HCT116 (cell line): Measurements from ENCODE around the gene DYNLRB1. TPM values are rescaled to one million over a fixed set of nuclear protein-coding genes. Genes with fewer than 3 reads are reported as not detected.

Experiments
- ATAC-seq: fragments of 200-7000 bp; cut with Tn5 transposase; 2 replicates; pipeline ENCODE4 v1.9.1; 2020; ENCODE audit warnings: mild to moderate bottlenecking, moderate library complexity
- BruUV-seq: library from RNA; stranded (reverse); fragments of 400-500 nt; replicated peaks from 2 replicates; lab custom pipeline; 2021; lab: Mats Ljungman, UMichigan
- CTCF ChIA-PET: fragments of 300-600 bp; sonication (Branson Sonifier 250); formaldehyde crosslinking; loops from one replicate; lab custom pipeline; 2021; ENCODE audit warnings: antibody characterized with exemption; lab: Charles Lee
- POLR2A ChIA-PET: fragments of 300-600, 350-600 bp; sonication (Branson Sonifier 250); formaldehyde crosslinking; loops from one replicate; lab custom pipeline; 2021; ENCODE audit warnings: antibody characterized with exemption; lab: Charles Lee
- RAD21 ChIA-PET, 2 experiments: fragments of 300-600 bp; sonication (Branson Sonifier 250); formaldehyde crosslinking; loops; one replicate each; lab custom pipeline; 2023; ENCODE audit warnings: low total read pairs in 2 of 2; ENCODE audit not compliant: uncharacterized antibody in 2 of 2, unreplicated experiment in 2 of 2, low non-redundant PET in 1 of 2; lab: Charles Lee
- DNase-seq: peaks from one replicate; pipeline ENCODE4 v3.0.0-alpha.2; 2010; ENCODE audit warnings: low read depth, low spot score
- H2AFZ ChIP-seq: fragments of 200-600 bp; shearing (Covaris generic), sonication (generic); 2 replicates; pipeline ENCODE4 v1.6.1; 2017; ENCODE audit warnings: low read depth, mixed run types, mixed read lengths, antibody characterized with exemption, low read length; ENCODE audit not compliant: poor library complexity, severe bottlenecking
- H3K27ac ChIP-seq: 2 replicates; pipeline ENCODE4 v1.5.1; 2012; ENCODE audit warnings: low read depth, low read length
- H3K27me3 ChIP-seq: fragments of 200-600 bp; sonication (generic); 2 replicates; pipeline ENCODE4 v1.6.1; 2016; ENCODE audit warnings: mixed run types, low read length, mixed read lengths; ENCODE audit not compliant: insufficient read depth
- H3K36me3 ChIP-seq, 2 experiments: fragments of 200-500 bp in 1 of 2; fragments of 200-600 bp in 1 of 2; sonication (Bioruptor generic) in 1 of 2; sonication (generic) in 1 of 2; 2 replicates each; pipeline versions ENCODE4 v1.5.1 to v1.6.1; 2014 to 2016; ENCODE audit warnings: low read length in 2 of 2, inconsistent platforms in 1 of 2, mixed read lengths in 1 of 2, mixed run types in 1 of 2; ENCODE audit not compliant: insufficient read depth in 2 of 2, control insufficient read depth in 1 of 2
- H3K4me1 ChIP-seq, 2 experiments: fragments of 200-600 bp in 1 of 2; sonication (generic) in 1 of 2; 2 replicates each; pipeline versions ENCODE4 v1.5.1 to v1.6.1; 2012 to 2017; ENCODE audit warnings: low read length in 2 of 2, inconsistent platforms in 1 of 2, mild to moderate bottlenecking in 1 of 2, mixed read lengths in 1 of 2, mixed run types in 1 of 2, moderate library complexity in 1 of 2; ENCODE audit not compliant: insufficient read depth in 2 of 2, control insufficient read depth in 1 of 2
- H3K4me2 ChIP-seq: fragments of 200-600 bp; sonication (generic); 2 replicates; pipeline ENCODE4 v1.6.1; 2017; ENCODE audit warnings: mixed run types, low read length, mixed read lengths
- H3K4me3 ChIP-seq, 2 experiments: fragments of 200-600 bp in 1 of 2; sonication (generic) in 1 of 2; replicated peaks in 1 of 2; 2 replicates each; pipeline ENCODE4 v1.5.1; 2011 to 2016; ENCODE audit warnings: low read length in 2 of 2, control low read depth in 1 of 2, low read depth in 1 of 2, mild to moderate bottlenecking in 1 of 2, mixed read lengths in 1 of 2, mixed run types in 1 of 2
- H3K79me2 ChIP-seq: fragments of 200-600 bp; sonication (generic); 2 replicates; pipeline ENCODE4 v1.6.1; 2017; ENCODE audit warnings: mild to moderate bottlenecking, mixed run types, low read length, moderate library complexity, mixed read lengths; ENCODE audit not compliant: insufficient read depth
- H3K9ac ChIP-seq: fragments of 200-600 bp; sonication (generic); 2 replicates; pipeline ENCODE4 v1.6.1; 2016; ENCODE audit warnings: low read length, mixed read lengths
- H3K9me2 ChIP-seq: fragments of 200-600 bp; sonication (generic), shearing (Covaris generic); 2 replicates; pipeline ENCODE4 v1.6.1; 2017; ENCODE audit warnings: mixed run types, mild to moderate bottlenecking, moderate library complexity; ENCODE audit not compliant: insufficient read depth
- H3K9me3 ChIP-seq, 2 experiments: fragments of 200-500 bp in 1 of 2; fragments of 200-600 bp in 1 of 2; sonication (Bioruptor generic) in 1 of 2; sonication (generic) in 1 of 2; 2 replicates each; pipeline ENCODE4 v1.6.1; 2014 to 2017; ENCODE audit warnings: low read length in 2 of 2, mixed read lengths in 2 of 2, inconsistent platforms in 1 of 2, low read depth in 1 of 2, mild to moderate bottlenecking in 1 of 2, mixed run types in 1 of 2, moderate library complexity in 1 of 2; ENCODE audit not compliant: control insufficient read depth in 1 of 2, insufficient read depth in 1 of 2
- H4K20me1 ChIP-seq: fragments of 200-600 bp; sonication (generic), shearing (Covaris generic); 2 replicates; pipeline ENCODE4 v1.6.1; 2017; ENCODE audit warnings: mixed run types, mild to moderate bottlenecking, moderate library complexity; ENCODE audit not compliant: insufficient read depth
- CBX3 ChIP-seq: IDR thresholded peaks from 2 replicates; pipeline ENCODE4 v1.6.1; 2012; ENCODE audit warnings: low read depth
- EGR1 ChIP-seq: IDR thresholded peaks from 2 replicates; pipeline ENCODE4 v1.6.1; 2012; ENCODE audit warnings: low read depth
- ELF1 ChIP-seq: IDR thresholded peaks from 2 replicates; pipeline ENCODE4 v1.6.1; 2012; ENCODE audit warnings: low read depth, borderline replicate concordance
- EZH2 ChIP-seq: fragments of 200-600 bp; sonication (generic); IDR thresholded peaks from 2 replicates; pipeline ENCODE4 v1.6.1; 2017; ENCODE audit warnings: antibody characterized with exemption, mixed run types
- FOSL1 ChIP-seq: IDR thresholded peaks from 2 replicates; pipeline ENCODE4 v1.6.1; 2012; ENCODE audit warnings: low read depth
- SIN3A ChIP-seq: IDR thresholded peaks from 2 replicates; pipeline ENCODE4 v1.6.1; 2012; ENCODE audit warnings: low read depth
- SP1 ChIP-seq: IDR thresholded peaks from 2 replicates; pipeline ENCODE4 v1.6.1; 2012; ENCODE audit warnings: low read depth
- SRF ChIP-seq: IDR thresholded peaks from 2 replicates; pipeline ENCODE4 v1.6.1; 2012; ENCODE audit warnings: low read depth
- ZFX ChIP-seq: fragments of 450-650 bp; IDR thresholded peaks from 2 replicates; pipeline ENCODE4 v1.6.1; 2017
- ZNF274 ChIP-seq: fragments of 200-500 bp; sonication (Bioruptor generic); IDR thresholded peaks from 2 replicates; pipeline ENCODE4 v1.6.1; 2014; ENCODE audit warnings: mild to moderate bottlenecking, low read depth, low read length, inconsistent platforms
- intact Hi-C: fragments of 100-400 bp; cut with micrococcal nuclease; formaldehyde crosslinking; loops from 2 replicates; pipeline ENCODE4 v1.10.0; 2022
- total RNA-seq: library from RNA; stranded (reverse); gene quantifications from one replicate; pipeline ENCODE4 v1.2.1, GENCODE V29; 2021; ENCODE audit not compliant: unreplicated experiment
- TF ChIP-seq, protein P1 (sequence below): IDR thresholded peaks from 2 replicates; pipeline ENCODE4 v1.6.1; 2012; ENCODE audit warnings: low read depth
- TF ChIP-seq, protein P2 (sequence below): IDR thresholded peaks from 2 replicates; pipeline ENCODE4 v1.6.1; 2011; ENCODE audit warnings: mild to moderate bottlenecking, low read length, moderate library complexity; ENCODE audit not compliant: insufficient replicate concordance; ENCODE audit errors: extremely low read depth
- TF ChIP-seq, protein P3 (sequence below): IDR thresholded peaks from 2 replicates; pipeline ENCODE4 v1.6.1; 2012

DYNLRB1 gene
- total RNA-seq, 1 experiment from 2014 or later, result 106 TPM

DNA sequence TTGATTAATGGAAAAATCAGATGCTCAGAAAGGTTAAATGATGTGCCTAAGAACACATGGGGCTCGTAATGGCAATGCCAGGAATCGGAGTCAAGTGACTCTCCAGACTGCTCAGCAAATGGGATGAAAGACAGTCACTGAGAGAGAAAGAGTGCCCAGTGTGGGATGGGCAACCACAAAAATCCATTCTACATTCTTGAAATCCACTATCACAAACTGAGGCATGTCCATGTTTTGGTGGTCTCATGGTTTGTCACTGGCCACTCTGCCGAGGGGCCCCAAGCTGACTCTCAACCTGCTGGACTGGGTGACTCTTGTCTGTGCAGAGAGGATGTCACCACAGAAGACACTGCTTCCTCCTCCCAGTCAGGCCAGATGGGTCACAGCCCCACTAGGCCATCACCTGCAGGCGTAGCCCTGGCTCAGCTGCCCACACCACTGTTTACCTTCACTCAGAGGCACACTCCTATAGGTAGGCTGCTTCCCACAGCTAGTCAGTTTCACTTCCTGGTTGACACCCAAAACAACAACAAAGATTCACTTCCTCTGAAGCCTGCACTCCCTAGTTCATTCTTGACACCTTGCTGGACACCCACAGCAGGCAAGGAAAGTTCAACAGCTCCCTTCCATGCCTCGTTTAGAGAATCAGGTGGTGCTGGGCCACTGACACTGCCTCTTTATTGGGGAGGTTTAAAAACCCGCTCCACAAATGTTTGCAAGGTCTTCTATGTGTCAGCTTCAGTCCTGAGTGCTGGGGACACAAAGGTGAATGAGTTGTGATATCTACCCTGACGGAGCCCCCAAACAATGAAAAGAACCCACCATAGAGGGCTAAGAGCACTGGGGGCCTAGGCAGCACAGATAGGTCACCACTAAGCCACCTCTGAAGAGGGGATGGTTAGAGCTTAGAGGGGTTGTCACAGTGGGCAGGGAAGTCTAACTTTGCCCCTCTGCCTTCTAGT is 64.0 kb downstream of the DYNLRB1 start:
- no peak overlapping the region for H3K9ac ChIP-seq
- BruUV-seq, result no TSS peak
- no peaks in the 10 kb centered on the region for H4K20me1 ChIP-seq
- H3K9me3 ChIP-seq, result no peaks in the 10 kb centered on the region
- no peak overlapping the region for H3K4me2 ChIP-seq
- no peak overlapping the region for H3K27ac ChIP-seq
- no peak overlapping the region for H2AFZ ChIP-seq
- no peaks in the 10 kb centered on the region for H3K9me2 ChIP-seq
- H3K79me2 ChIP-seq, result no peaks in the 10 kb centered on the region
- no peak overlapping the region for H3K4me3 ChIP-seq
- H3K4me1 ChIP-seq, result peaks cover 0 to 31% of the 10 kb centered on the region in 2 experiments; a peak in 2 of 4 replicates
- CTCF ChIA-PET, result no interaction called here
- RAD21 ChIA-PET, result interaction anchor here in 1 of 2 experiments (0.6 kb wide), 1 partner anchor 434 kb away, joined by 5 read pairs; no protein-coding TSS in a partner anchor
- intact Hi-C loops, result loop anchor here (2.0 kb wide), 2 partner anchors 129 to 189 kb away; no protein-coding TSS in a partner anchor
- no peaks in the 10 kb centered on the region for H3K36me3 ChIP-seq
- TF ChIP-seq ZNF274 (no peak), FOSL1 (no peak), CBX3 (no peak), ZFX (no peak), SRF (no peak), SP1 (no peak), ELF1 (no peak), EZH2 (no peak), EGR1 (no peak), SIN3A (no peak)
- TF ChIP-seq, protein P1, sequence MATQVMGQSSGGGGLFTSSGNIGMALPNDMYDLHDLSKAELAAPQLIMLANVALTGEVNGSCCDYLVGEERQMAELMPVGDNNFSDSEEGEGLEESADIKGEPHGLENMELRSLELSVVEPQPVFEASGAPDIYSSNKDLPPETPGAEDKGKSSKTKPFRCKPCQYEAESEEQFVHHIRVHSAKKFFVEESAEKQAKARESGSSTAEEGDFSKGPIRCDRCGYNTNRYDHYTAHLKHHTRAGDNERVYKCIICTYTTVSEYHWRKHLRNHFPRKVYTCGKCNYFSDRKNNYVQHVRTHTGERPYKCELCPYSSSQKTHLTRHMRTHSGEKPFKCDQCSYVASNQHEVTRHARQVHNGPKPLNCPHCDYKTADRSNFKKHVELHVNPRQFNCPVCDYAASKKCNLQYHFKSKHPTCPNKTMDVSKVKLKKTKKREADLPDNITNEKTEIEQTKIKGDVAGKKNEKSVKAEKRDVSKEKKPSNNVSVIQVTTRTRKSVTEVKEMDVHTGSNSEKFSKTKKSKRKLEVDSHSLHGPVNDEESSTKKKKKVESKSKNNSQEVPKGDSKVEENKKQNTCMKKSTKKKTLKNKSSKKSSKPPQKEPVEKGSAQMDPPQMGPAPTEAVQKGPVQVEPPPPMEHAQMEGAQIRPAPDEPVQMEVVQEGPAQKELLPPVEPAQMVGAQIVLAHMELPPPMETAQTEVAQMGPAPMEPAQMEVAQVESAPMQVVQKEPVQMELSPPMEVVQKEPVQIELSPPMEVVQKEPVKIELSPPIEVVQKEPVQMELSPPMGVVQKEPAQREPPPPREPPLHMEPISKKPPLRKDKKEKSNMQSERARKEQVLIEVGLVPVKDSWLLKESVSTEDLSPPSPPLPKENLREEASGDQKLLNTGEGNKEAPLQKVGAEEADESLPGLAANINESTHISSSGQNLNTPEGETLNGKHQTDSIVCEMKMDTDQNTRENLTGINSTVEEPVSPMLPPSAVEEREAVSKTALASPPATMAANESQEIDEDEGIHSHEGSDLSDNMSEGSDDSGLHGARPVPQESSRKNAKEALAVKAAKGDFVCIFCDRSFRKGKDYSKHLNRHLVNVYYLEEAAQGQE, result no peak
- TF ChIP-seq, protein P2, sequence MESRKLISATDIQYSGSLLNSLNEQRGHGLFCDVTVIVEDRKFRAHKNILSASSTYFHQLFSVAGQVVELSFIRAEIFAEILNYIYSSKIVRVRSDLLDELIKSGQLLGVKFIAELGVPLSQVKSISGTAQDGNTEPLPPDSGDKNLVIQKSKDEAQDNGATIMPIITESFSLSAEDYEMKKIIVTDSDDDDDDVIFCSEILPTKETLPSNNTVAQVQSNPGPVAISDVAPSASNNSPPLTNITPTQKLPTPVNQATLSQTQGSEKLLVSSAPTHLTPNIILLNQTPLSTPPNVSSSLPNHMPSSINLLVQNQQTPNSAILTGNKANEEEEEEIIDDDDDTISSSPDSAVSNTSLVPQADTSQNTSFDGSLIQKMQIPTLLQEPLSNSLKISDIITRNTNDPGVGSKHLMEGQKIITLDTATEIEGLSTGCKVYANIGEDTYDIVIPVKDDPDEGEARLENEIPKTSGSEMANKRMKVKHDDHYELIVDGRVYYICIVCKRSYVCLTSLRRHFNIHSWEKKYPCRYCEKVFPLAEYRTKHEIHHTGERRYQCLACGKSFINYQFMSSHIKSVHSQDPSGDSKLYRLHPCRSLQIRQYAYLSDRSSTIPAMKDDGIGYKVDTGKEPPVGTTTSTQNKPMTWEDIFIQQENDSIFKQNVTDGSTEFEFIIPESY, result no peak
- TF ChIP-seq, protein P3, sequence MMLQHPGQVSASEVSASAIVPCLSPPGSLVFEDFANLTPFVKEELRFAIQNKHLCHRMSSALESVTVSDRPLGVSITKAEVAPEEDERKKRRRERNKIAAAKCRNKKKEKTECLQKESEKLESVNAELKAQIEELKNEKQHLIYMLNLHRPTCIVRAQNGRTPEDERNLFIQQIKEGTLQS, result no peak
- H3K27me3 ChIP-seq, result no peaks in the 10 kb centered on the region
- DNase-seq (no peak), ATAC-seq (0 out of 2 replicates have a peak, but pooled peaks have one; percentile 24)
- POLR2A ChIA-PET, result no interaction called here
